K562 (cell line): ENCODE measurements around the gene CYSTM1. TPM values are rescaled to one million over a fixed set of nuclear protein-coding genes. Genes with fewer than 3 reads are reported as not detected.

ENCODE experiments used
- ATF1 ChIP-seq, 2 experiments: fragments of 450-650 bp in 1 of 2; IDR thresholded peaks; 2 replicates each; pipeline ENCODE4 v1.6.1; 2016; ENCODE audit warnings: missing compliant biosample characterization in 1 of 2, missing genetic modification characterization in 1 of 2
- CREBBP ChIP-seq: IDR thresholded peaks from one replicate; pipeline ENCODE4 v1.6.1; 2012; ENCODE audit warnings: low read depth, mild to moderate bottlenecking, control low read depth, inconsistent platforms, low read length
- CUX1 ChIP-seq: fragments of 200-800 bp; sonication (Bioruptor generic); IDR thresholded peaks from 2 replicates; pipeline ENCODE4 v1.6.1; 2016; ENCODE audit warnings: missing genetic modification characterization, missing compliant biosample characterization
- DIDO1 ChIP-seq: fragments of 450-650 bp; IDR thresholded peaks from 2 replicates; pipeline ENCODE4 v1.6.1; 2016; ENCODE audit warnings: low read depth, missing biosample characterization, missing genetic modification characterization
- ESRRA ChIP-seq: fragments of 450-650 bp; IDR thresholded peaks from 2 replicates; pipeline ENCODE4 v1.6.1; 2014; ENCODE audit warnings: low read depth, mild to moderate bottlenecking, moderate library complexity, borderline replicate concordance
- ETV5 ChIP-seq: sonication (generic); formaldehyde crosslinking; IDR thresholded peaks from 2 replicates; pipeline ENCODE4 v1.4.0; 2020; ENCODE audit warnings: low read depth, mild to moderate bottlenecking, missing genetic modification reagents
- FUS ChIP-seq: fragments of 200-400 bp; formaldehyde crosslinking; optimal IDR thresholded peaks from 2 replicates; pipeline ENCODE3; 2017; ENCODE audit warnings: low read depth, low read length
- GTF2F1 ChIP-seq: IDR thresholded peaks from 2 replicates; pipeline ENCODE4 v1.6.1; 2011; ENCODE audit warnings: low read depth, low read length, improper control_type of control experiment
- HMG20A ChIP-seq: fragments of 450-650 bp; formaldehyde crosslinking; conservative IDR thresholded peaks from 2 replicates; pipeline ENCODE4 v1.4.0; 2020; ENCODE audit warnings: mild to moderate bottlenecking, mixed read lengths
- HMGXB4 ChIP-seq: sonication (generic); formaldehyde crosslinking; IDR thresholded peaks from 2 replicates; pipeline ENCODE4 v1.8.1; 2023; ENCODE audit warnings: mild to moderate bottlenecking, missing genetic modification reagents
- JUND ChIP-seq, 2 experiments: IDR thresholded peaks; 2 replicates in 1 of 2; 3 replicates in 1 of 2; pipeline ENCODE4 v1.6.1; 2011; ENCODE audit warnings: borderline replicate concordance in 2 of 2, low read depth in 2 of 2, low read length in 2 of 2, improper control_type of control experiment in 1 of 2, missing biosample characterization in 1 of 2, missing genetic modification characterization in 1 of 2, missing genetic modification reagents in 1 of 2
- NCOA1 ChIP-seq: fragments of 450-650 bp; IDR thresholded peaks from 2 replicates; pipeline ENCODE4 v1.6.1; 2016; ENCODE audit warnings: low read depth
- NELFE ChIP-seq: IDR thresholded peaks from 2 replicates; pipeline ENCODE4 v1.6.1; 2011; ENCODE audit warnings: mild to moderate bottlenecking; ENCODE audit not compliant: insufficient read depth, insufficient read length
- SMAD4 ChIP-seq: fragments of 250-450 bp; sonication (Bioruptor Pico); conservative IDR thresholded peaks from 2 replicates; pipeline ENCODE4 v1.8.0; 2021; ENCODE audit warnings: inconsistent platforms, mild to moderate bottlenecking, moderate library complexity
- STAT5A ChIP-seq: IDR thresholded peaks from 2 replicates; pipeline ENCODE4 v1.6.1; 2012; ENCODE audit warnings: low read length, inconsistent platforms, borderline replicate concordance
- TAF7 ChIP-seq: fragments of 450-650 bp; IDR thresholded peaks from 2 replicates; pipeline ENCODE4 v1.6.1; 2016; ENCODE audit warnings: missing genetic modification characterization, missing compliant biosample characterization
- TCF15 ChIP-seq: fragments of 250-450 bp; sonication (Bioruptor Pico); IDR thresholded peaks from 2 replicates; pipeline ENCODE4 v1.8.0; 2022; ENCODE audit warnings: moderate library complexity, mild to moderate bottlenecking, inconsistent platforms
- THRA ChIP-seq: fragments of 450-650 bp; IDR thresholded peaks from 2 replicates; pipeline ENCODE4 v1.6.1; 2017; ENCODE audit warnings: mild to moderate bottlenecking, moderate library complexity
- USF2 ChIP-seq: sonication (generic); formaldehyde crosslinking; IDR thresholded peaks from 2 replicates; pipeline ENCODE4 v1.5.0; 2020; ENCODE audit warnings: missing genetic modification reagents
- ZNF764 ChIP-seq: fragments of 250-450 bp; sonication (Bioruptor Pico); IDR thresholded peaks from 2 replicates; pipeline ENCODE4 v1.4.0; 2020; ENCODE audit warnings: low read depth, mild to moderate bottlenecking, moderate library complexity
- polyA plus RNA-seq, 8 experiments: library from polyadenylated mRNA; depleted of rRNA in 4 of 8; stranded (reverse) in 5 of 8; unstranded in 3 of 8; fragments of >200 nt; fragmentation: Nextera tagmentation in 2 of 8; fragmentation: Illumina TruSeq in 1 of 8; extraction: Ambion mirVana in 2 of 8; extraction: Trizol in 1 of 8; gene quantifications; 2 replicates each; pipeline versions ENCODE4 v1.2.1 to v1.2.3, GENCODE V29; 2011 to 2014; ENCODE audit warnings: inconsistent platforms in 1 of 8, missing spikeins in 1 of 8
- total RNA-seq, 7 experiments: library from RNA; depleted of rRNA in 6 of 7; stranded (reverse); fragments of >200 nt in 6 of 7; fragmentation: Illumina TruSeq in 2 of 7; extraction: Trizol in 2 of 7; gene quantifications; 2 replicates each; pipeline versions ENCODE4 v1.2.1 to v1.2.3, GENCODE V29; 2011 to 2021; ENCODE audit warnings: low replicate concordance in 1 of 7

Gene CYSTM1
- total and polyA plus RNA-seq, 9 of the 15 experiments (the other 6 are each of a cell fraction or from before 2014, with no cell fraction given): 76.1 to 422 (median 108) TPM

GRCh38 chr5:140186267-140186671 lies 11.3 kb downstream of the CYSTM1 start (continued):
- TF ChIP-seq ESRRA (no peak), DIDO1 (no peak), TCF15 (CRISPR knock-in tag) (no peak), NELFE (no peak), TAF7 (tag) (no peak), SMAD4 (0 out of 2 replicates have a peak, but pooled peaks have one; percentile 20), GTF2F1 (no peak), HMG20A (CRISPR knock-in tag) (no peak), ZNF764 (CRISPR knock-in tag) (no peak), NCOA1 (no peak), USF2 (CRISPR knock-in tag) (no peak), ATF1 (CRISPR knock-in tag; IDR thresholded peaks at IDR 0.05) (no peak), ATF1 (tag; IDR thresholded peaks at IDR 0.05) (no peak), FUS (no peak), HMGXB4 (no peak), ETV5 (CRISPR knock-in tag) (no peak), CUX1 (CRISPR knock-in tag) (no peak), JUND (IDR thresholded peaks at IDR 0.05; ENCODE audit: borderline replicate concordance, low read depth, low read length) (peak; percentile 38; the same call in 1 of the 2 replicates), JUND (tag; IDR thresholded peaks at IDR 0.05; ENCODE audit: borderline replicate concordance, low read depth, low read length) (no peak), STAT5A (no peak), THRA (no peak), CREBBP (no peak)
